Spinal cord (tissue), 10 donors: Measurements from ENCODE around the gene METRNL. TPM values are rescaled to one million over a fixed set of nuclear protein-coding genes. Genes with fewer than 3 reads are reported as not detected.
"Not testable (repeated sequence)": the region's sequence is repeated elsewhere in the genome, so short reads cannot be mapped to it uniquely, and the experiment has no call there.

Source experiments
- DNase-seq, 6 donors: peaks; one replicate each; pipeline versions ENCODE4 v3.0.0 to v3.0.0-alpha.2; 2013 to 2015; ENCODE audit warnings: low spot score in 6 of 6, low read depth in 4 of 6
- H3K27ac ChIP-seq: one replicate; pipeline ENCODE4 v1.5.1; 2013; ENCODE audit warnings: low read depth, low read length, control low read depth
- H3K27me3 ChIP-seq: one replicate; pipeline ENCODE4 v1.6.1; 2013; ENCODE audit warnings: low read length; ENCODE audit not compliant: control insufficient read depth, insufficient read depth
- H3K36me3 ChIP-seq: one replicate; pipeline ENCODE4 v1.6.1; 2013; ENCODE audit warnings: low read length; ENCODE audit not compliant: control insufficient read depth, insufficient read depth
- H3K4me1 ChIP-seq: one replicate; pipeline ENCODE4 v1.6.1; 2013; ENCODE audit warnings: low read length; ENCODE audit not compliant: control insufficient read depth, insufficient read depth
- H3K4me3 ChIP-seq: one replicate; pipeline ENCODE4 v1.5.1; 2013; ENCODE audit warnings: low read depth, low read length, control low read depth
- H3K9me3 ChIP-seq: one replicate; pipeline ENCODE4 v1.6.1; 2013; ENCODE audit warnings: low read length; ENCODE audit not compliant: control insufficient read depth, insufficient read depth
- WGBS: methylation state at CpG from one replicate; pipeline ENCODE4 v1.1.5; 2013; ENCODE audit warnings: missing lambda C conversion rate; ENCODE audit not compliant: insufficient coverage; 5-methylcytosine and 5-hydroxymethylcytosine counted together
- polyA plus RNA-seq, 2 donors: library from polyadenylated mRNA; unstranded; fragments of 120-200 nt; gene quantifications; one replicate each; pipeline ENCODE4 v1.2.1, GENCODE V29; 2013; ENCODE audit not compliant: insufficient read length in 2 of 2
- total RNA-seq, 2 donors: library from RNA; depleted of rRNA in 1 of 2; stranded (reverse); fragments of 120-200 nt in 1 of 2; fragments of >200 nt in 1 of 2; gene quantifications; one replicate each; pipeline versions ENCODE4 v1.2.3 to v1.2.4, GENCODE V29; 2013 to 2014
- donor health status: healthy.

METRNL gene
- total and polyA plus RNA-seq, 4 donors, result 35.7 to 133 (median 47.8) TPM

GRCh38 chr17:83050651-83051395, 28.6 kb upstream of the METRNL start:
- WGBS, result 31% methylated on average over 55 of the region's 55 CpGs
- Histone ChIP-seq H3K4me1 (peaks cover 21% of the 10 kb centered on the region), H3K9me3 (no peaks in the 10 kb centered on the region), H3K4me3 (peak overlapping the region; percentile 57), H3K27ac (no peak overlapping the region), H3K27me3 (no peaks in the 10 kb centered on the region), H3K36me3 (peaks cover 6% of the 10 kb centered on the region)
- DNase-seq, result no peak

- peak; percentile 90 to 99 (median 94) for DNase-seq
- Histone ChIP-seq H3K4me3 (peak overlapping the region; percentile 59), H3K9me3 (no peaks in the 10 kb centered on the region), H3K4me1 (peaks cover 21% of the 10 kb centered on the region), H3K27ac (peak overlapping the region; percentile 76), H3K27me3 (no peaks in the 10 kb centered on the region), H3K36me3 (peaks cover 4% of the 10 kb centered on the region)
- WGBS, result under 1% methylated on average over 95 of the region's 95 CpGs
Observed at GRCh38 chr17:83051396-83052240, 27.8 kb upstream of the METRNL start.

DNA sequence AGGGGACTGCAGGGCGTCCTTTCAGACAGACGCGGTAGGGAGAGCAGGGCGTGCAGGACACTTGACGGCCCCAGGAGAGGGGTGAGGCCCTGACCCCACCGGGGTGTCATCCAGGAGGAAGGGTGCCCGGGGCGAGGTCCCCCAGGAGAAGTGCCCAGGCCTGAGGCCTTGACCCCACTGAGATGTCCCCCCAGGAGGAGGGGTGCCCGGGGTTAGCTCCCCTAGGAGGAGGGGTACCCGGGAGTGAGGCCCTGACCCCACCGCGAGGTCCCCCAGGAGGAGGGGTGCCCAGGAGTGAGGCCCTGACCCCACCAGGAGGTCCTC, 27.2 kb upstream of the METRNL start:
- Histone ChIP-seq H3K4me3 (peak overlapping the region; percentile 59), H3K36me3 (no peaks in the 10 kb centered on the region), H3K27ac (peak overlapping the region; percentile 76), H3K9me3 (no peaks in the 10 kb centered on the region), H3K4me1 (peaks cover 21% of the 10 kb centered on the region), H3K27me3 (no peaks in the 10 kb centered on the region)
- no peak for DNase-seq
- 51% methylated on average over 11 of the region's 12 CpGs for WGBS

- WGBS, result 82% methylated on average over 8 of the region's 15 CpGs
- no peaks in the 10 kb centered on the region for H3K36me3 ChIP-seq
- DNase-seq, result peak in 2 of 6 donors; percentile 32 to 62
- H3K9me3 ChIP-seq, result no peaks in the 10 kb centered on the region
- no peaks in the 10 kb centered on the region for H3K27me3 ChIP-seq
- H3K4me1 ChIP-seq, result peaks cover 21% of the 10 kb centered on the region
- no peak overlapping the region for H3K4me3 ChIP-seq
- H3K27ac ChIP-seq, result no peak overlapping the region
Observed at GRCh38 chr17:83053021-83053681, 26.3 kb upstream of the METRNL start.

DNA sequence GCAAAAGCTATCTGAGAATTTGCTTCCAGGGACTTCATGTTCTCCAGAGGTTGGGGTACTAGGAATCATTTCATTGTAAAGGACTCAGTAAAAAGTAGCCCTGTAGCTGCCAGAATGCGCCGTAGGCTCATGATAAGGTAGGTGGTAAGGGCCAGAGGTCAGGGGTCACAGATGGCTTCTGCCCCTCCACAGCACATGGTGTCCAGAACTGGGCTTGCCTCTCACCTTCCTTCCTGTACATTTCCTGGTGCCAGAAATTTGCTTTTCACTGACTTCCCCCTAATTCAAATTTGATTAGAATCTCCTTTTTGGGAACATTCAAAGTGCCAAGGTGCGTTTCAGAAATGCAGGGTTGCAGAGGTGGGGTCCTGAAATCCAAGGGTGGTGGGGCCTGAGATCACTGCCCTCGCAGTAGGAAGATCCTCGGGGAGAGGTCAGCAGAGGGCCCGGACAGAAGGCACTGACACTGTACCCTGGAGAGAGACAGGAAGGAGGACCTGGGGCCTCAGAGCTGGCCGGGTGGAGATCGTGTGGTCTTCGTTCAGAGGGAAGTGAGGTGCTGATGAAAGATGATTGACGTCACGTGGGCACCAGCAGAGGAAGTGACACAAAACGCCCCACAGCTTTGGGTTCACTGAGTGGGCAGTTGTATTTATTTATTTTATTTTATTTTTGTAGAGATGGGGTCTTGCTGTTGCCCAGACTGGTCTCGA, 25.5 kb upstream of the METRNL start:
- Histone ChIP-seq H3K4me3 (no peak overlapping the region), H3K36me3 (no peaks in the 10 kb centered on the region), H3K27me3 (no peaks in the 10 kb centered on the region), H3K9me3 (no peaks in the 10 kb centered on the region), H3K4me1 (peaks cover 24% of the 10 kb centered on the region), H3K27ac (no peak overlapping the region)
- no peak for DNase-seq
- 79% methylated on average over 11 of the region's 13 CpGs for WGBS

GRCh38 chr17:83054518-83055125, 24.8 kb upstream of the METRNL start:
- H3K27me3 ChIP-seq, result no peaks in the 10 kb centered on the region
- H3K27ac ChIP-seq, result no peak overlapping the region
- H3K4me1 ChIP-seq, result peaks cover 27% of the 10 kb centered on the region
- H3K36me3 ChIP-seq, result no peaks in the 10 kb centered on the region
- H3K9me3 ChIP-seq, result no peaks in the 10 kb centered on the region
- H3K4me3 ChIP-seq, result no peak overlapping the region
- WGBS, result 93% methylated on average over 7 of the region's 13 CpGs
- no peak for DNase-seq

- H3K4me1 ChIP-seq, result peaks cover 27% of the 10 kb centered on the region
- H3K27ac ChIP-seq, H3K27me3 ChIP-seq, H3K9me3 ChIP-seq, H3K36me3 ChIP-seq, DNase-seq, H3K4me3 ChIP-seq: not testable (repeated sequence)
- 94% methylated on average over 11 of the region's 25 CpGs for WGBS
Observed at GRCh38 chr17:83055176-83055575, 24.2 kb upstream of the METRNL start.

- Histone ChIP-seq H3K27me3 (no peaks in the 10 kb centered on the region), H3K9me3 (no peaks in the 10 kb centered on the region), H3K27ac (no peak overlapping the region), H3K36me3 (no peaks in the 10 kb centered on the region), H3K4me1 (peaks cover 21% of the 10 kb centered on the region), H3K4me3 (no peak overlapping the region)
- WGBS, result 83% methylated on average over 10 of the region's 16 CpGs
- DNase-seq, result no peak
Observed at GRCh38 chr17:83055911-83056582, 23.4 kb upstream of the METRNL start.
